GM19240 (cell line): ENCODE measurements around the gene GABRG3.
"Not testable (repeated sequence)": the region's sequence is repeated elsewhere in the genome, so short reads cannot be mapped to it uniquely, and the experiment has no call there.

Experiments used
- DNase-seq: peaks from one replicate; pipeline ENCODE4 v3.0.0; 2011; ENCODE audit warnings: low spot score; ENCODE audit not compliant: insufficient read length

Gene GABRG3

DNA sequence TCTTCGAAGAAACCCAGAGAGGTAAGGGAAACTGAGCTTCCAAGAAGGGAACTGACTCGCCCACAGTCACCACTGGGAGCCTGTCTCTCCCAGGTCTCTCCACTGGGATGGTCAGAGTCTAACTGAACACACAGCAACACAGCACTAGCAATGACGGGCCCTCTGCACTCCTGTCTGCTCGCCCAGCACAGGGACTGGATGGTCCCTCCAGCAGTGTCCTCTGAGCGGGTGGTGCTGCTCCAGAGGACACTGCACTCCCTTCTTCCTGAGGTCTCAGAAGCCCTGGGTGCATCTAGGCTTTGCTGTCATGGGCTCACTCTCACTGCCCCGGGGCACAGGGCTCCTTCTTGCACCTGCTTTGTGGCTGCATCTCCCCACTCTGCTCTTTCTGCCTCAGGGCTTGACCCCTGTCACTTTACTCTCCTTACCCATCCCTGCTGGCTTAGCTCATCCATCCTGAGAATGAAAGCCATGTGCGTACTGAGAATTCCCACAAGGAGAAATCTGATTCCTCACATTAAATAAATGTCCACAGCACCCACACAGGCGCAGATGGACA lies 356.6 kb downstream of the GABRG3 start:
- no peak for DNase-seq

DNA sequence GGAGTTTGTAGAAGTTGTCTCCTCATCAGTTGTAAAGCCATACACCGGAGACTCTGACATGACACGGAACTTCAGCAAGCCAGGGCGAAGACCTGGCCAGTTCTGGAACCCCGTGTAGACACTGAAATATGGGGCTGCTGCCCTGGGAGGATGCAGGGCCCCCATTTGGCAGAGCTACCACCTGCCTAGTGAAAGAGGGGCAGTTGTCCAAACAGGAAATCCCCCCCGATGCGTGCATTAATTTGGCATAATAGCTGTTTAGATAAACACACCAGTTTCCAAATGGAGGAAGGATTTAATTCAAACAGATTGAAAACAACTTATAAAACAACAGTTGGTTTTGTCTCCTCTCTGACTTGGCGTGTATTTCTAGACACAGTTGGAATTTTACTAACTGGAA lies 357.2 kb downstream of the GABRG3 start:
- no peak for DNase-seq

DNA sequence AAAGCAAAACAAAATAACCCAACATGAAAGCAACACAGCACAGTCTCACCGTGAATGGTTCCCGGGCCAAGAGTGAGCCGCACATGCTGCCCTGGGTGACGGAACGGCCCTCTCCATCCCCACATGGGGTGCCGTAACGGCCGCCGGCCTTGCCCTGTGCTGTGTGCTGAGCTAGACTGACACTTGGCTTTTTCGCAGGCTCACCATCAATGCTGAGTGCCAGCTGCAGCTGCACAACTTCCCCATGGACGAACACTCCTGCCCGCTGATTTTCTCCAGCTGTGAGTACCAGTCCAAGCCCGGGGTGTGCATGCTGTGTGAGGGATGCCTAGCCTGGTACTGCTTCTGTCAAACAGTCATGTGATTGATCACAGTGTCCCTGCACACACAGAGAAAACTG lies 357.6 kb downstream of the GABRG3 start:
- DNase-seq, result no peak

DNA sequence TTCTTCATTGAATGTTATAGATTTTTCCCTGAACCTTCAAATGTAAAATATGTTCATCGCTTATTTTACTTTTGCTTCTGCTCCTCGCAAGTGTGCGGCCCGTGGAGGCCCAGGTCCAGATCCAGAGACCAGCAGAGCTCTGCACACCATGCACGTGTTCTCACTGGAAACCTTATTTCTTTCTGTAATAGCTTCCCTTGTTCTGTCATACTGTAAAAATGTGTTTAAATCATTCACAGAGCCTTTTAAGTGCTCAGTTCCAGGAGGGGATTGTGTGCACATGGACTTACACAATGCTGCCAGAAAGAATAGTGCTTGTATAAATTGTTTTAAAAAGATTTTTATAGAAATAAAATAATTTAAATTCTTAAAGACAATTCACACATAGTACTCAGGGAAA lies 359.3 kb downstream of the GABRG3 start:
- DNase-seq, result no peak

DNA sequence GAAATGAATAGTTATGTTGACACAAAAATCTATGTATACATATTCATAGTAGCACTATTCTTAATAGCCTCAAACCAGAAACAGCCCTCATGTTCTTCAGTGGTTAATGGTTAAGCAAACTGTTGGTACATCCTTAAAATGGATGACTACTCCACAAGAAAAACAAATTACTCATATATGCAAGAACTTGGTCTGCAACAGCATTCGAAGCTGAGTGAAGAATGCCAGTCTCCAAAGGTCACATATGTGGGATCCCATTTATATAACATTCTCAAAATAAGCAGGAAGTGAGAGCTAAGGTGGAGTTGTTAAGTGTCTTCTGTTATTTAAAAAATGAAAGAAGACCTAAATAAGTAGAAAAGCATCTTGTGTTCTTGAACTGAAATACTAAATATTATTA lies 365.7 kb downstream of the GABRG3 start:
- no peak for DNase-seq

DNA sequence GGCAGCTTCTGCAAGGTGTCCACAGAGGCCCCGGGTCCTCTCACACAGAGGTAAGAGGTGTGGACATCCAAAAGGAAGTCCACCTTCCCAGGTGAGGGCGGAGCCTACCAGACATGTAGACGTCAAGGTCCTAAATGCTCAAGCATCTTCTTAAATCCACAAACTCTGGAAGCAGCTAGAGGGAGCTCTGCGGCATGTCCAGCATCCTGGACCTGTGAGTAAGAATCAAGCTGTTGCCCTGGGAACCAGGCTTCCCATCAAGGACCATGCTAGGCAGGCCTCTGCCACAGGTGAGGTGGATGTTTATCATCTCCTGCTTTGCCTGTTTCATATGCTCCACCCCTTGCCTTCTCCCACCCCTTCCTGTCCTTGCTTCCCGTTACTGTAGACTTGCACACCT lies 368.2 kb downstream of the GABRG3 start:
- no peak for DNase-seq

DNA sequence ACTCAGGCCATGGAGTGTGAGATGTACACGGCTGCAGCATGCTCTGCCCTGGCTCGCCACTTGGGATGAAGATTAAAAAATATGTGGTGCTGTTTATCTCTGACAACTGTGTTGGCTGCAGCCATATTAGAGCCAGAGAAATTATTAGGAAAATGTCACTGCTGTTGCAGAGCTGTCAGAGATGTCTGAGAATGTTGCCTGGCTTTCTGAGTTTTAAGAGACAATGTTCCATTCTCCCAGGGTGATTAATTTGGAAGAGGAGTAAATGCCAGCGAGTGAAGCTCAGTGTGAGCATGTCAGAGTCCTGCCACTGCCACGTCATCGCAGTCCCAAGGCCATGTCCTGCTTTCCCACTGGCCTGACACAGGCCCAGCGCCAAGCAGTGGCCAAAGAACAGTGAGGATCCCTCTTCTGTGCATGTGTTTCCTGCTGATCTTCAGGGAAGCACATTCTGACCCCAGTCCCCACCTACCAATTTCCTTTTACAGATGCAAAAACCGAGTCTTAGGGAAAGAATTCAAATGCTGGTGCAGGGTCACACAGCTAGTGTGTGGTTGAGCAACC lies 370.9 kb downstream of the GABRG3 start:
- DNase-seq, result no peak

DNA sequence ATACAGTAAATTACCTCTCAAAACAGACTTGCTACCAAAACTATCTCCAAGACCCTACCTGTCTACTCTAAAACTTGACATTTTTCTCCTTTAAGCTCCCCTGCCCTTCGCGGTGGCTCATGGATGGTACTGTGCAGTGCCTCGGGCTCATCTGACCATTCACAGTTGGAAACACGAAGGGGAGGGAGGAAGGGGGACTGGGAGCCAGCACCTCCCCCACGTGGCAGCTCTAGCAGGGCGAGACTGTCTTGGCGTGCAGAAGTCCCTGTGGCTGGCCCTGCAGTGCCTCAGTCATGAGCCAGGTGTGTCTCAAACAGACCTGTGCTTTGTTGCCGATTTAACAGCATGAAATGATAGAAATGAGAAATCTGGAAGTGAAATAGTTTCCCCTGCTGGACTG lies 372.0 kb downstream of the GABRG3 start:
- no peak for DNase-seq

DNA sequence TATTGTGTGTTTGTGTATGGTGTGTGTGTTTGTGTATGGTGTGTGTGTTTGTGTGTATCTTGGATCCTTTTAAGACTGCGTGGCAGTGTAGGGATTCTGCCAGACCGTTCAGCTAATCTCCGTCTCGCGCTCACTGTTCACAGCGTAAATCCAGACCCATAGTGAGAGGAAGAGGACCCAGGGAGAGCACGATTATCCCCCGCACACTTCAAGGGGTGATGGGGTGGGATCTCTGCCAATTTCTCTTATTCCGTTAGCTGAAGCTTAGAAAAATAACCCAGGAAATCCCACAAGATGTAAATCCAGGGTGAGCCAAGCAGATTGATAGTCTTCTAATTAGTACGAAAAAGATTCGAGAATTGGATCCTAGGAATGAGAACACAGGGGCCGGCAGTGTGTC lies 381.2 kb downstream of the GABRG3 start:
- DNase-seq, result no peak

DNA sequence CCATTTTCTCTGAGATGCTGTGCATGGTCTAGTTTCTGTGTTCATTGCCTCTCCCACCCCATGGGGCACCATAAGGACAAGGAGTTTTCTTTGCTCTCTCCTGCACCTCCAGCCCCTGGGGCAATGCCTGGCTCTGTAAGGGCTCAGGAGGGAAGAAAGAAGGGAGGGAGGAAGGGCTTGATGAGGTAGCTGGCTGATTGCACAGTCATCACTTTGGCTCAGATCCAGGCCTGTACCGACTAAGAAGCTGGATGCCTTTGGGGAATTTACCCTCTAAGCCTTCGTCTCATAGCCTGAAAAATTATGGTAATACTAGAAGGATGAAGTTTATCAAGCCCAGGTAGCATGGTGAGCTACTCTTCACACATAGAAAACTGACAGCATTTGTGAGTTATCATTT lies 382.9 kb downstream of the GABRG3 start:
- DNase-seq, result no peak

DNA sequence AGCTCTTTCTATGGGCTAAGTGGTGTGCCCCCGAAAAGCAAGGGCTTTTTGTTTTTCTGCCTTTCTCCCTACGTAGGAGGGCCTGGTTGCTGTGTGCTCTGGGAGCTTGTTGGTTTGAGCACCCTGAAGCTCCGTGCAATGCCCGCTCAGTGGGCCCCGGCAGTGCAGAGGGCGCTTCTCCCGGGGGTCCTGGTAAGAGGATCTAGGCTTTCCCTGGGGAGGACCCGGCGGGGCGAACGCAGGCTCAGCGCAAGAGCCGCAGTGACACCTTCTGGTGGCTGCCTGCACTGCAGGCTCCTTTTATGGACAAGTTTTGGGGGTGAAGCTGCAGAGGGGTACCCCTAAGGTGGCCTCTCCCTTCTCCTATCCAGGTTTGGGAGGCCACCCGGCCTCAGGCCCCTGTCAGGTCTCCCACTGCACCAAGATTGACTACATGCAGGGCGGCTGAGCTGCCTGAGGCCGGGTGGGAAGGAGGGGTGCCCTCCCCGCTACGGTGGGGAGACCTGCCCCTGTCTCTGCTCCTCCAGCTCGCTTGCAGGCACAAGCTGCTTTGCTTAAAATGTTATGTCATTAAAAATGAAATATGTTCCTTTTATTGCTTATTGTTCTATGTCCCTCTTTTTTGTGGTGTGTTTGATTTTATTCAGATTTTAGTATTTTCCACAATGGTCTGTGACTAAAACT lies 387.9 kb downstream of the GABRG3 start:
- no peak for DNase-seq

DNA sequence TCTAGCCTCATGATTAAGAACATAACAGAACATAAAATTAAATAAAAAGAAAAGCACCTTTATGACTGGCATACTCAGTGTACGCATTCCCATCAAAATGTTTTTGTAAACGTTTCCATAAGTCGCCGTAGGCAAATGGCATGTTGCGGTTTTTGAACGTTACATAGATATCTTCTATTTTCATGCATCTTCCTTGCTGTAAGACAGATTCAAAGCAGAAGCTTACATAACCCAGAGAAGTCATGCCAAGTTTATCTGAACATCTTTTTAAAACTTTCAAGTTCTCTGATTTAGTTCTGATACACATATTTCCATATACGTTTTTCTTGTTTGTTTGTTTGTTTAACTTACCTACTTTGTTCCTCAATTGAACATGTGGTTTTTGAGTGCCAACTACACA lies 388.6 kb downstream of the GABRG3 start:
- no peak for DNase-seq

DNA sequence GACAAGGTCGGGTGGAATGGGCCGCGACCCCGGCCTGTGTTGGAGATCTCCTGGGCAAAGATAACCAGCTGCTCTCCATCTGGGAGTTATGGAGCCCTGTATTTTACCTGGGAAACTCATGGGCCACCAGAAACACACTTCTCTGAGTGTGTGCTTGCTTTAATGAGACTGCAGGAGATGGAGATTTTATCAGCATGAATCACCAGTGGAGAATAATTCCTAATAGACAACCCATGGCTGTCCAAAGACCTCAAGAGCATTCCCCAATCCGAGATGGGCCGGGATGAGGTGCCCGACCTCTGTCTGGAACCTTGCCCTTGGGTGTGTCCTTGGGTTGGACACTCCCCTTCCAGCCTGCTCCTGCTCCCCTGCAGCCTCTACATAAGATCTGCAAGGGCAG lies 389.3 kb downstream of the GABRG3 start:
- DNase-seq, result no peak

DNA sequence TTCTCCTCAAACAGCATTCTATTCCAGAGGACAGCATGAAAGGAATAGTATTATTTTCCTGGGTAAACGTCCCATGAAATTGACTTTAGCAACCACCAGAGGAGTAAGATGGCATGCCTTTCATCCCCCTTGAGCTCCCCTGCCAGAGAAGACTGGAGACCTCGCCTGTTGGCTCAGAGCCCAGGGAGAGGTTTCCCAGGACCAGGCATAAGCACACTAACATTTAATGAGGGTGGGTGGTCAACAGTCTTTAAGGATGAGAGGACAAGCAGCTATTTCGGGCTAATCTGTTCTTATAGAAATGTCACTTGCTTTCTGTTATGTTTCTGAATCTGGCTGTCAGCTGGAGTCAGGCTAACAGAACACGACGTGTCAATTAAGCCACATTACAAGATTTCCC lies 390.5 kb downstream of the GABRG3 start:
- DNase-seq, result no peak

DNA sequence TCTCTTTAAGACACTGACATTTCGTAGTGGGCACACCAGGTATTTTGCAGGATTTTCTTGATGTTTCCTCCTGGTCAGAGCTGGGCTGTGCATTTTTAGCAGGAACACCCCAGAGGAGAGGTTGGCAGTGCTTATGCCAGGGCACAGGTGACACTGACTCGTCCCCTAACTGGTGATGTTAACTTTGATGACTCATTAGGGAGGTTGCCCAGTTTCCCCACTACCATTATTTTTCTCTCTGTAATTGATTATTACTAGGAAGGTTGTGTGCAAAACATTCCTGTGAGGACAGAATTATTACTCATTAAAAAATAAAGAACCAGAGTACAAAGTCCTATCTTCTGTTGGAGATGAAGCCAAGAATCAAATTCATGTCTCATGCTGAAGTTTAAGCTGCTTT lies 394.5 kb downstream of the GABRG3 start:
- no peak for DNase-seq

DNA sequence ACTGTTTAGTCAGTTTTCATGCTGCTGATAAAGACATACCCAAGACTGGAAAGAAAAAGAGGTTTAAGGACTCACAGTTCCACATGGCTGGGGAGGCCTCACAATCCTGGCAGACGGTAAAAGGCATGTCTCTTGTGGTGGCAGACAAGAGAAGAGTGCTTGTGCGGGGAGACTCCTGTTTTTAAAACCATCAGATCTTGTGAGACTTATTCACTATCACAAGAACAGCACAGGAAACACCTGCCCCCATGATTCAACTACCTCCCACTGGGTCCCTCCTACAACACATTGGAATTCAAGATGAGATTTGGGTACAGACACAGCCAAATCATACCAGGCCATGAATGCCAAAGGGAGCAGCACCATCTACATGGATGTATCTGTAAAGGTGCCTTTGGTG lies 406.4 kb downstream of the GABRG3 start:
- DNase-seq, result not testable (repeated sequence)

DNA sequence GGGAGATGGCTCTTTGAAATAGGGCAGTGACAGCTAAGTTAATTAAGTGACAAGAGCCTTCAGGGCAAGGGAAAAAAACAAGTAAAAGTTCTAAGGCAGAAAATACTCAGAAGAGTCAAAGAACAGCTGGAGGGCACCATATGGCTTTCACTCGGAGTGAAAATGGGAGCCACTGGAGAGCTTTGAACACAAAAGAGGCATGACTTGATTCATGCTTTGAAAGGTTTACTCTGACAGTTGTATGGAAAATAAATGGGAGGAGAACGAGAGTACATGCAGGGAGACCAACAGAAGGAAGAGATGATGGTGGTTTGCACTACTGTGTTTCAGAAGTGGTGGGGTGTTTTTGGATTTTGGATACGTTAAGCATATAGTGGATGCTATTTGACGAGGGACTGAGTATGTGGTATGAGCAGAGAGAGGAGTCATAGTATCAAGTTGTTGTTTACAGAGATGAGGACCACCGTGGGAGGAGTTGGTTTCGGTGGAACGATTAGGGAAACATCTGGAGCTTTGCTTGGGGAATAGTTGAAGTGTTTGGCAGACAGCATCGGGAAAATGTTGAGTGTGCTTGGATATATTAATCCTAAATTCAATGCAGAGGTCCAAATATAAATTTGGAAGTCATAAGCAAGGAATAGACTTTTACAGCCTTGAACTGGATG lies 411.5 kb downstream of the GABRG3 start:
- no peak for DNase-seq

DNA sequence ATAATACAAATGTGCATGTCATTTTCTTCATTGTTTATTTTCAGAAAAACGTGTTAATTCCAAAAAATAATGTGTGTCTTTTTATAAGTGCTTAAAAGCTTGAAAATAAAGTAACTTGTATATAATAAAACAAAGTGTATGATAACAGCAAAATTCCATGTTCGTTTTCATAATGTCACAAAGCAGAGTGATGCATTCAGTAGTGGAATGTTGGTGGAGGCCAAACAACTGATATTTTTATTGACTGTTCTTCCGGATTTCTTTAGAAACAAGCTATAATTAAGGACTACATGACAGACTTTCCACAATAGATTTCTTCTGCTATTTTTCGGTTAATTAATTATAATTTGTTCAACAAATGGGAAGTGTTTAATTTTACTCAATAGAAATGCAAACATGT lies 412.7 kb downstream of the GABRG3 start:
- DNase-seq, result no peak

DNA sequence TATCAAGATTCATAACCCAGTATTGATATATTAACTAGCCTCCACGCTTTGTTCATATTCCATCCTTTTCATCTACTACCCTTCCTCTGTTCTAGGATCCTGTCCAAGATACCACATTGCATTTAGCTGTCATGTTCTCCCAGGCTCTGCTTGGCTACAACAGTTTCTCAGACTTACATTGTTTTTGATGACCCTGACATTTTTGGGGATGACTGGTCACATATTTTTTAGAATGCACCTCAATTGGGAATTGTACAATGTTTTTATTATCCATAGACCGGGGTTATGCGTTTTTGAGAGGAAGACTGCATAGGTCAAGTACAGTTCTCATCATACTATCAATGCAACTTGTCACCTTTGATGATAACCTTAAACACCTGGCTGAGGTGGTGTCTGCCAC lies 421.2 kb downstream of the GABRG3 start:
- DNase-seq, result no peak

DNA sequence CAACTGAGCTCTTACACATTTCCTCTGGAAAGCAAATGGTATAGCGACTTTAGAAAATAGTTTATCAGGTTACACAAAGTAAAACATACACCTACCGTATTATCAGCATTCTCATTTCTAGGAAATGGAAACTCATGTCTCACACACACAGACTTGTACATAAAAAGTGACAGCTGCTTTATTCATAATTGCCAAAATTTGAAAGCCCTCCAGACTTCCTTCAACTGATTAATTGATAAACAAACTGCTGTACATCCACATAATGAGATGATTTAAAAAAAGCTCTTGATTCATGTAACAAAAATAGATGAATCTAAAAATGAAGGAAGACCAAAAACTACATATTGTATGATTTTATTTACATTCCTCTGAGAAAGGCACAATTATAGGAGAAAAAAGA lies 425.5 kb downstream of the GABRG3 start:
- DNase-seq, result no peak

DNA sequence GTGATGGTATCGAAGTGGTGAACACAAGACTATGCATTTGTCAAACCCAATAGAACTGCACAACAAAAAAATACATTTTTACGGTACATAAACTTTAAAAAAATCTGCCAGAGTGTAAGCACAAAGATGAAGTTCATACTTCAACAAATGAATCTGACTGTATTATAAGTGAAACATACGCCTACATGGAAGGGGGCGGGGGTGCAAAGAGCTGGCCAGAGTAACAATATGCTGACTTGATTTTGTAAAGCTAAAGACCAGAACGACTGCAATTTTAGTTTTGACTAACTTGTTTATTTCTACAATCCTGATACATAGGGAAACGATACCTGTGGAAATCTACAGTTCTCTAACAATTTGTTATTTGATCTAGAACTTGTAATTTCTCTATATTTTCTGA lies 426.0 kb downstream of the GABRG3 start:
- DNase-seq, result no peak

DNA sequence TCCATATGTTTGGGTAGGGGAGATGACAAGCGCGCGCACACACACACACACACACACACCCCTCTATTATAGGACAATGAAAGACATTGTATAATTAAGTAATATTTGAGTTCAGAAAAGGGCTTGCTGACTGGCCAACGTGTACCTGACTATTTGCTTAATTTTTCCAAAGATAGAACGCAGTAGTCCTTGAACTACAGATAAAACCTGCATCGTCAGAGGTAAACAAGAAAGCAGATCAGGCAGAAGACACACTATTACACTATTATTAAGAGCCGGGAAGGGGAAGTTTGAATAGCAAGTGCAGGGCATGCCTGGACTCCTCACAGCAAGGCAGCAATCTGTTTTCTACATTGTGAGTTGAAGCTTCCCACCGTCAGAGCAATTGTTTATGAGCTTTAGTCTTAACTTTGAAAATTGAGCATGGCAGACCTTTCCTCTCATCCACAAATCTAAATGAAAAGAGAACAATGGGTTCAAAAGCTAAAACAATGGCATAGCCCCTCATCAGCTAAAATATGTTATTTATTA lies 427.7 kb downstream of the GABRG3 start:
- DNase-seq, result no peak

DNA sequence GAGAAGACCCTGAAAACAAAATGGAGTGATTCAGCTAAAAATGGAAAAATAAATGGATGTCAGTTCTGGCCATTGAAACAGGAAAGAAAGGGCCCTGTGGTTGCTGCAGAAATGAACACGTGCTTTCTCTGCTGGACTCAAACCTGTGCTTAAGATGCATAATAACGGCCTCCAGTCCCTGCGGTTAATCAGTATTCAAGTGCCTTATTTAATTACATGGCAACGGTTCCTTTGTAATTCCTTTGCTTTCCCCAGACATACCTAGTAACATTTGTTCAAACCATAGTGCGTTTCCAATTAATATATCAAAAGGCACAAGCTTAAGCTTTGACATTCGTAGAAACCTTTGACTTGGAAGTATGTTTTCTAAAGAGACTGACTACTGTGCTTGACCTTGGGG lies 428.3 kb downstream of the GABRG3 start:
- DNase-seq, result no peak
